Peyer's patch (tissue), 4 donors: ENCODE data around the gene AGFG2.

Source experiments
- POLR2A ChIP-seq, 2 donors: fragments of 450-650 bp; IDR thresholded peaks; one replicate each; pipeline ENCODE4 v1.5.1; 2017; ENCODE audit warnings: antibody characterized with exemption in 2 of 2, mild to moderate bottlenecking in 2 of 2, moderate library complexity in 2 of 2
- TF ChIP-seq, protein P1 (sequence below), 6 experiments: fragments of 450-650 bp in 4 of 6; fragments of 200-600 bp in 2 of 6; sonication (generic) in 1 of 6; IDR thresholded peaks; one replicate each; pipeline ENCODE4 v1.5.1; 2017 to 2019; ENCODE audit warnings: antibody characterized with exemption in 6 of 6, mild to moderate bottlenecking in 3 of 6, moderate library complexity in 1 of 6

GRCh38 chr7:100540073-100540723 is 1.2 kb downstream of the AGFG2 start:
- no peak for TF ChIP-seq POLR2A (IDR thresholded peaks at IDR 0.05)
- TF ChIP-seq, protein P1, sequence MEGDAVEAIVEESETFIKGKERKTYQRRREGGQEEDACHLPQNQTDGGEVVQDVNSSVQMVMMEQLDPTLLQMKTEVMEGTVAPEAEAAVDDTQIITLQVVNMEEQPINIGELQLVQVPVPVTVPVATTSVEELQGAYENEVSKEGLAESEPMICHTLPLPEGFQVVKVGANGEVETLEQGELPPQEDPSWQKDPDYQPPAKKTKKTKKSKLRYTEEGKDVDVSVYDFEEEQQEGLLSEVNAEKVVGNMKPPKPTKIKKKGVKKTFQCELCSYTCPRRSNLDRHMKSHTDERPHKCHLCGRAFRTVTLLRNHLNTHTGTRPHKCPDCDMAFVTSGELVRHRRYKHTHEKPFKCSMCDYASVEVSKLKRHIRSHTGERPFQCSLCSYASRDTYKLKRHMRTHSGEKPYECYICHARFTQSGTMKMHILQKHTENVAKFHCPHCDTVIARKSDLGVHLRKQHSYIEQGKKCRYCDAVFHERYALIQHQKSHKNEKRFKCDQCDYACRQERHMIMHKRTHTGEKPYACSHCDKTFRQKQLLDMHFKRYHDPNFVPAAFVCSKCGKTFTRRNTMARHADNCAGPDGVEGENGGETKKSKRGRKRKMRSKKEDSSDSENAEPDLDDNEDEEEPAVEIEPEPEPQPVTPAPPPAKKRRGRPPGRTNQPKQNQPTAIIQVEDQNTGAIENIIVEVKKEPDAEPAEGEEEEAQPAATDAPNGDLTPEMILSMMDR (IDR thresholded peaks at IDR 0.05): no peak
